NB4 (cell line): ENCODE data around the gene SP6.

Experiments used
- MAX ChIP-seq: IDR thresholded peaks from 2 replicates; pipeline ENCODE4 v1.6.1; 2011; ENCODE audit warnings: low read depth, low read length
- MYC ChIP-seq: IDR thresholded peaks from 2 replicates; pipeline ENCODE4 v1.6.1; 2011; ENCODE audit warnings: low read depth, low read length
- POLR2A ChIP-seq: IDR thresholded peaks from 2 replicates; pipeline ENCODE4 v1.6.1; 2011; ENCODE audit warnings: mild to moderate bottlenecking; ENCODE audit not compliant: insufficient read length; ENCODE audit errors: extremely low read depth
- TF ChIP-seq, protein P1 (sequence below): IDR thresholded peaks from one replicate; pipeline ENCODE4 v1.5.1; 2012; ENCODE audit warnings: low read depth, low read length

DNA sequence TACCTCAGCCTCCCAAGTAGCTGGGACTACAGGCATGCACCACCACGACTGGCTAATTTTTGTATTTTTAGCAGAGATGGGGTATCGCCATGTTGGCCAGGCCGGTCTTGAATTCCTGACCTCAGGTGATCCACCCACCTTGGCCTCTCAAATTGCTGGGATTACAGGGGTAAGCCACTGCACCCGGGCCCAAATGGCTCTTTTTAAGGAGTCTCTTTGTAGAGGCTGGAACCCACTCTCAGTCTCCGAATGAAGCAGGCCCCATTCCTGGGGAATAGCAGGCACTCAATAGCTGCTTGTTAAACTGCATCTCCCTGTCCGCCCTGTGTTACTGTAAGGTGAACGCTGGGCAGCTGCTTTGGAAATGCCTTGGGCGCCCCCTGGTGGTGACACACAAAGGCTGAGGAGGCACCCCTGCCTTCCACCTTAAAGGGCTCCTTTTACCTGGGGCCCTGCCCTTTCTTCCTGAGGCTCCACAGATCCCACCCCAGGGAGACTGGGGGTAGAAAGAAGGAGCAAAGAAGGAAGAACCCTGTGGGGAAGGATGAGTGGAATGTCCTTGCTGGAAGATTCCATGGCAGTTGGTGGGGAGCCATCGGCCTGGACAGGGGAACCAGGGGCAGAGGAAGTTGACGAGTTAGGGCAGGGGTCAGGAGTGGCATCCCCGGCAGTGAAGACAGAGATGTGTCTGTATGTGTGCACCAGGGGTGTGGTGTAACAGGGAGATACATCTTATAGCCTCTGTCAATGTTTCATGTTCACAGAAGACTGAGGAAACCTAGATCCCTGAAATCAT, 39.0 kb upstream of the SP6 start:
- TF ChIP-seq POLR2A (no peak), MAX (peak; percentile 45; the same call in 1 of the 2 replicates), MYC (no peak)
- TF ChIP-seq, protein P1, sequence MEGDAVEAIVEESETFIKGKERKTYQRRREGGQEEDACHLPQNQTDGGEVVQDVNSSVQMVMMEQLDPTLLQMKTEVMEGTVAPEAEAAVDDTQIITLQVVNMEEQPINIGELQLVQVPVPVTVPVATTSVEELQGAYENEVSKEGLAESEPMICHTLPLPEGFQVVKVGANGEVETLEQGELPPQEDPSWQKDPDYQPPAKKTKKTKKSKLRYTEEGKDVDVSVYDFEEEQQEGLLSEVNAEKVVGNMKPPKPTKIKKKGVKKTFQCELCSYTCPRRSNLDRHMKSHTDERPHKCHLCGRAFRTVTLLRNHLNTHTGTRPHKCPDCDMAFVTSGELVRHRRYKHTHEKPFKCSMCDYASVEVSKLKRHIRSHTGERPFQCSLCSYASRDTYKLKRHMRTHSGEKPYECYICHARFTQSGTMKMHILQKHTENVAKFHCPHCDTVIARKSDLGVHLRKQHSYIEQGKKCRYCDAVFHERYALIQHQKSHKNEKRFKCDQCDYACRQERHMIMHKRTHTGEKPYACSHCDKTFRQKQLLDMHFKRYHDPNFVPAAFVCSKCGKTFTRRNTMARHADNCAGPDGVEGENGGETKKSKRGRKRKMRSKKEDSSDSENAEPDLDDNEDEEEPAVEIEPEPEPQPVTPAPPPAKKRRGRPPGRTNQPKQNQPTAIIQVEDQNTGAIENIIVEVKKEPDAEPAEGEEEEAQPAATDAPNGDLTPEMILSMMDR: peak; percentile 90
